SHP77 treated with DMSO at 0.1 percent for 48 hours (cell line): ENCODE results near the gene CFAP69.
A peak's percentile ranks its signal among the peaks of the same experiment; 100 is the strongest.

Experiments used
- DNase-seq: peaks from one replicate; lab custom pipeline; 2025; lab: John Stamatoyannopoulos, UW

CFAP69 gene

GRCh38 chr7:90244909-90245851, at the start of gene CFAP69:
TSS of gene CFAP69 (plus strand) at chr7:90245174. CDS start at chr7:90245425, 251 bp downstream.
- DNase-seq, result peak; percentile 50

GRCh38 chr7:90201500-90202195, 43.3 kb upstream of the CFAP69 start:
- no peak for DNase-seq

- no peak for DNase-seq
These were observed 37.0 kb upstream of the CFAP69 start for GRCh38 chr7:90207956-90208355.

GRCh38 chr7:90209776-90210175, 35.2 kb upstream of the CFAP69 start:
- DNase-seq, result no peak

- DNase-seq, result no peak
These were observed 34.5 kb upstream of the CFAP69 start for GRCh38 chr7:90210475-90210874.

GRCh38 chr7:90210981-90211380, 34.0 kb upstream of the CFAP69 start:
- no peak for DNase-seq

GRCh38 chr7:90211391-90212148, 33.4 kb upstream of the CFAP69 start, which contains the start of gene STEAP2:
TSS of gene STEAP2 (plus strand) at chr7:90211740. CDS start at chr7:90225083, 13,343 bp downstream.
- no peak for DNase-seq

GRCh38 chr7:90212149-90212495, 32.9 kb upstream of the CFAP69 start:
- DNase-seq, result no peak

GRCh38 chr7:90213521-90213920, 31.5 kb upstream of the CFAP69 start:
- DNase-seq, result no peak

- DNase-seq, result no peak
These were observed 28.8 kb upstream of the CFAP69 start for GRCh38 chr7:90216080-90216674.

GRCh38 chr7:90216771-90217170, 28.2 kb upstream of the CFAP69 start:
- DNase-seq, result no peak

GRCh38 chr7:90222390-90222789, 22.6 kb upstream of the CFAP69 start:
- no peak for DNase-seq

- peak; percentile 3 for DNase-seq
These were observed 21.9 kb upstream of the CFAP69 start for GRCh38 chr7:90222811-90223725.

- no peak for DNase-seq
These were observed 20.8 kb upstream of the CFAP69 start for GRCh38 chr7:90224195-90224594.

GRCh38 chr7:90225181-90225580, 19.8 kb upstream of the CFAP69 start:
- no peak for DNase-seq

- no peak for DNase-seq
These were observed 19.4 kb upstream of the CFAP69 start for GRCh38 chr7:90225601-90226000.

GRCh38 chr7:90227259-90227658, 17.7 kb upstream of the CFAP69 start:
- no peak for DNase-seq

- no peak for DNase-seq
These were observed 15.3 kb upstream of the CFAP69 start for GRCh38 chr7:90229682-90230081.

GRCh38 chr7:90230834-90231233, 14.1 kb upstream of the CFAP69 start:
- DNase-seq, result no peak

- no peak for DNase-seq
These were observed 13.7 kb upstream of the CFAP69 start for GRCh38 chr7:90231304-90231703.

GRCh38 chr7:90232430-90232829, 12.5 kb upstream of the CFAP69 start:
- no peak for DNase-seq
